Gastrocnemius medialis (tissue), 4 donors: ENCODE results near the gene SLC18A3. TPM values are rescaled to one million over a fixed set of nuclear protein-coding genes. Genes with fewer than 3 reads are reported as not detected.

Experiments used
- ATAC-seq, 2 donors: fragments of 150-250 bp; one replicate each; pipeline ENCODE4 v1.9.1; 2016
- DNase-seq, 2 donors: peaks; one replicate each; pipeline ENCODE4 v3.0.0-alpha.2; 2019
- H3K27ac ChIP-seq, 4 donors: fragments of 200-600 bp; sonication (generic); 1 replicate in 1 of 4; 2 replicates in 3 of 4; pipeline ENCODE4 v1.5.1; 2016 to 2018; ENCODE audit warnings: mild to moderate bottlenecking in 2 of 4, moderate library complexity in 1 of 4
- H3K27me3 ChIP-seq, 3 donors: fragments of 200-600 bp; sonication (generic) in 2 of 3; 1 replicate in 1 of 3; 2 replicates in 2 of 3; pipeline versions ENCODE4 v1.5.1 to v1.6.0; 2016 to 2019; ENCODE audit warnings: mild to moderate bottlenecking in 1 of 3, moderate library complexity in 1 of 3
- H3K36me3 ChIP-seq, 2 donors: fragments of 200-600 bp; sonication (generic) in 1 of 2; one replicate each; pipeline ENCODE4 v1.5.1; 2017 to 2018
- H3K4me1 ChIP-seq, 2 donors: fragments of 200-600 bp; sonication (generic) in 1 of 2; one replicate each; pipeline ENCODE4 v1.5.1; 2016 to 2017; ENCODE audit warnings: mild to moderate bottlenecking in 2 of 2
- H3K4me3 ChIP-seq, 4 donors: fragments of 200-600 bp; sonication (generic) in 3 of 4; 1 replicate in 1 of 4; 2 replicates in 3 of 4; pipeline ENCODE4 v1.5.1; 2016 to 2019; ENCODE audit warnings: mild to moderate bottlenecking in 2 of 4
- H3K9me3 ChIP-seq, 3 donors: fragments of 200-600 bp; sonication (generic) in 2 of 3; 1 replicate in 1 of 3; 2 replicates in 2 of 3; pipeline ENCODE4 v1.5.1; 2016 to 2019
- CTCF ChIP-seq, 5 experiments: fragments of 450-650 bp in 3 of 5; fragments of 200-600 bp in 2 of 5; sonication (generic) in 2 of 5; IDR thresholded peaks in 4 of 5; conservative IDR thresholded peaks in 1 of 5; 1 replicate in 4 of 5; 2 replicates in 1 of 5; pipeline ENCODE4 v1.5.1; 2016 to 2019; ENCODE audit warnings: antibody characterized with exemption in 5 of 5, mild to moderate bottlenecking in 3 of 5, moderate library complexity in 3 of 5
- POLR2A ChIP-seq, 2 donors: fragments of 450-650 bp; IDR thresholded peaks; one replicate each; pipeline ENCODE4 v1.6.1; 2017; ENCODE audit warnings: antibody characterized with exemption in 2 of 2, mild to moderate bottlenecking in 2 of 2, moderate library complexity in 2 of 2
- in situ Hi-C, 4 donors: fragments of 200-750 bp; cut with MboI; loops; one replicate each; pipeline versions ENCODE4 v1.15.0 to v1.8.0; 2017; ENCODE audit warnings: low sequenced_read_pairs in 4 of 4
- intact Hi-C: fragments of 100-400 bp; cut with DNase I; formaldehyde crosslinking; loops from one replicate; pipeline ENCODE4 v1.15.1; 2023; ENCODE audit warnings: low total_unique reads
- total RNA-seq, 4 donors: library from RNA; depleted of rRNA; stranded (reverse); fragments of >200 nt; gene quantifications; one replicate each; pipeline versions ENCODE4 v1.1.0 to v1.2.3, GENCODE V29; 2016

The SLC18A3 gene
- total RNA-seq, 4 donors from 2014 or later, result not detected

- in situ Hi-C loops, result no loop called here
- Histone ChIP-seq H3K9me3 (no peaks in the 10 kb centered on the region), H3K27me3 (no peaks in the 10 kb centered on the region), H3K4me3 (no peak overlapping the region), H3K4me1 (no peaks in the 10 kb centered on the region), H3K27ac (no peak overlapping the region), H3K36me3 (no peaks in the 10 kb centered on the region)
- intact Hi-C loops, result no loop called here
- ATAC-seq (no peak), DNase-seq (no peak)
- TF ChIP-seq CTCF (IDR thresholded peaks at IDR 0.05 in 4 of 5, conservative IDR thresholded peaks at IDR 0.05 in 1 of 5), result no peak
- TF ChIP-seq POLR2A (IDR thresholded peaks at IDR 0.05), result no peak
Measured at GRCh38 chr10:49596493-49596809, 13.7 kb upstream of the SLC18A3 start.

- TF ChIP-seq POLR2A (IDR thresholded peaks at IDR 0.05) (no peak), CTCF (IDR thresholded peaks at IDR 0.05 in 4 of 5, conservative IDR thresholded peaks at IDR 0.05 in 1 of 5) (no peak)
- DNase-seq (no peak), ATAC-seq (no peak)
- in situ Hi-C loops, result no loop called here
- Histone ChIP-seq H3K27ac (no peak overlapping the region), H3K27me3 (no peaks in the 10 kb centered on the region), H3K4me3 (no peak overlapping the region), H3K36me3 (no peaks in the 10 kb centered on the region), H3K4me1 (no peaks in the 10 kb centered on the region), H3K9me3 (no peaks in the 10 kb centered on the region)
- intact Hi-C loops, result no loop called here
Measured at GRCh38 chr10:49596836-49597235, 13.3 kb upstream of the SLC18A3 start.

GRCh38 chr10:49597426-49598163 lies 12.5 kb upstream of the SLC18A3 start:
- Histone ChIP-seq H3K27me3 (no peaks in the 10 kb centered on the region), H3K27ac (no peak overlapping the region), H3K36me3 (no peaks in the 10 kb centered on the region), H3K4me3 (no peak overlapping the region), H3K9me3 (no peaks in the 10 kb centered on the region), H3K4me1 (no peaks in the 10 kb centered on the region)
- TF ChIP-seq POLR2A (IDR thresholded peaks at IDR 0.05), result no peak
- no peak for TF ChIP-seq CTCF (IDR thresholded peaks at IDR 0.05 in 4 of 5, conservative IDR thresholded peaks at IDR 0.05 in 1 of 5)
- no peak for ATAC-seq
- no peak for DNase-seq
- intact Hi-C loops, result no loop called here
- in situ Hi-C loops, result no loop called here

GRCh38 chr10:49598164-49598856 lies 11.8 kb upstream of the SLC18A3 start:
- no peak for ATAC-seq
- DNase-seq, result no peak
- H3K27ac ChIP-seq, result no peak overlapping the region
- in situ Hi-C loops, result no loop called here
- TF ChIP-seq POLR2A (IDR thresholded peaks at IDR 0.05) (no peak), CTCF (IDR thresholded peaks at IDR 0.05 in 4 of 5, conservative IDR thresholded peaks at IDR 0.05 in 1 of 5) (no peak)
- intact Hi-C loops, result no loop called here
- no peaks in the 10 kb centered on the region for H3K4me1 ChIP-seq
- H3K4me3 ChIP-seq, result no peak overlapping the region
- H3K9me3 ChIP-seq, result no peaks in the 10 kb centered on the region
- peaks cover 0 to 2% (median 0%) of the 10 kb centered on the region in 3 donors for H3K27me3 ChIP-seq
- H3K36me3 ChIP-seq, result no peaks in the 10 kb centered on the region
